Measurements from ENCODE around the gene ATP5F1D. TPM values are rescaled to one million over a fixed set of nuclear protein-coding genes. Genes with fewer than 3 reads are reported as not detected.
"Not testable (repeated sequence)": the region's sequence is repeated elsewhere in the genome, so short reads cannot be mapped to it uniquely, and the experiment has no call there.

The ATP5F1D gene
- total RNA-seq, 1 donor from 2014 or later = 140 TPM

- no peak for DNase-seq (ENCODE audit: low read depth, low spot score)
- TF ChIP-seq, protein P1, sequence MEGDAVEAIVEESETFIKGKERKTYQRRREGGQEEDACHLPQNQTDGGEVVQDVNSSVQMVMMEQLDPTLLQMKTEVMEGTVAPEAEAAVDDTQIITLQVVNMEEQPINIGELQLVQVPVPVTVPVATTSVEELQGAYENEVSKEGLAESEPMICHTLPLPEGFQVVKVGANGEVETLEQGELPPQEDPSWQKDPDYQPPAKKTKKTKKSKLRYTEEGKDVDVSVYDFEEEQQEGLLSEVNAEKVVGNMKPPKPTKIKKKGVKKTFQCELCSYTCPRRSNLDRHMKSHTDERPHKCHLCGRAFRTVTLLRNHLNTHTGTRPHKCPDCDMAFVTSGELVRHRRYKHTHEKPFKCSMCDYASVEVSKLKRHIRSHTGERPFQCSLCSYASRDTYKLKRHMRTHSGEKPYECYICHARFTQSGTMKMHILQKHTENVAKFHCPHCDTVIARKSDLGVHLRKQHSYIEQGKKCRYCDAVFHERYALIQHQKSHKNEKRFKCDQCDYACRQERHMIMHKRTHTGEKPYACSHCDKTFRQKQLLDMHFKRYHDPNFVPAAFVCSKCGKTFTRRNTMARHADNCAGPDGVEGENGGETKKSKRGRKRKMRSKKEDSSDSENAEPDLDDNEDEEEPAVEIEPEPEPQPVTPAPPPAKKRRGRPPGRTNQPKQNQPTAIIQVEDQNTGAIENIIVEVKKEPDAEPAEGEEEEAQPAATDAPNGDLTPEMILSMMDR (conservative IDR thresholded peaks at IDR 0.05) = no peak
- H3K36me3 Mint-ChIP-seq (ENCODE audit: low read depth) = peaks cover 2% of the 10 kb centered on the region
- H3K27ac Mint-ChIP-seq (ENCODE audit: unreplicated experiment) = no peak overlapping the region
- peaks cover 36% of the 10 kb centered on the region for H3K4me1 Mint-ChIP-seq
- H3K27me3 Mint-ChIP-seq (ENCODE audit: low read depth) = no peaks in the 10 kb centered on the region
- H3K9me3 Mint-ChIP-seq = no peaks in the 10 kb centered on the region
- peak overlapping the region; percentile 88 for H3K4me3 Mint-ChIP-seq
Measured at GRCh38 chr19:1206864-1207450, 34.6 kb upstream of the ATP5F1D start.

DNA sequence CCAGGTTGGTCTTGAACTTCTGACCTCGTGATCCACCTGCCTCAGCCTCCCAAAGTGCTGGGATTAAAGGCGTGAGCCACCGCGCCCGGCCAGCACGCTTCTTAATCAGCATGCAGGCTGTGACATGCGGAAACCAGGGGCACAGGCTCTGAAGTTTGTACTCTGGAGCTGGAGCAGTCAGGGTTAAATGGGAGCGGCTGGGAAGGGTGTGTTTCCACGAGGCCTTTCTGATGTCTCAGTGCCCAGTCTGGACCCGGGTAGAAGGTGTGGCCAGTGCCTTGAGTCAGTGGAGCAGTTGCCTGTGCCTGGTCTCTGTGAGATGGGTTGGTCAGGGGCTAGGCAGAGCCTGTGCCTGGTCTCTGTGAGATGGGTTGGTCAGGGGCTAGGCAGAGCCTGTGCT is 32.7 kb upstream of the ATP5F1D start:
- H3K9me3 Mint-ChIP-seq; DNase-seq (ENCODE audit: low read depth, low spot score); H3K4me3 Mint-ChIP-seq; H3K36me3 Mint-ChIP-seq (ENCODE audit: low read depth); H3K27me3 Mint-ChIP-seq (ENCODE audit: low read depth); H3K27ac Mint-ChIP-seq (ENCODE audit: unreplicated experiment): not testable (repeated sequence)
- H3K4me1 Mint-ChIP-seq = peaks cover 38% of the 10 kb centered on the region

- TF ChIP-seq, protein P1 (conservative IDR thresholded peaks at IDR 0.05) = no peak
Measured at GRCh38 chr19:1210227-1210538, 31.4 kb upstream of the ATP5F1D start.

DNA sequence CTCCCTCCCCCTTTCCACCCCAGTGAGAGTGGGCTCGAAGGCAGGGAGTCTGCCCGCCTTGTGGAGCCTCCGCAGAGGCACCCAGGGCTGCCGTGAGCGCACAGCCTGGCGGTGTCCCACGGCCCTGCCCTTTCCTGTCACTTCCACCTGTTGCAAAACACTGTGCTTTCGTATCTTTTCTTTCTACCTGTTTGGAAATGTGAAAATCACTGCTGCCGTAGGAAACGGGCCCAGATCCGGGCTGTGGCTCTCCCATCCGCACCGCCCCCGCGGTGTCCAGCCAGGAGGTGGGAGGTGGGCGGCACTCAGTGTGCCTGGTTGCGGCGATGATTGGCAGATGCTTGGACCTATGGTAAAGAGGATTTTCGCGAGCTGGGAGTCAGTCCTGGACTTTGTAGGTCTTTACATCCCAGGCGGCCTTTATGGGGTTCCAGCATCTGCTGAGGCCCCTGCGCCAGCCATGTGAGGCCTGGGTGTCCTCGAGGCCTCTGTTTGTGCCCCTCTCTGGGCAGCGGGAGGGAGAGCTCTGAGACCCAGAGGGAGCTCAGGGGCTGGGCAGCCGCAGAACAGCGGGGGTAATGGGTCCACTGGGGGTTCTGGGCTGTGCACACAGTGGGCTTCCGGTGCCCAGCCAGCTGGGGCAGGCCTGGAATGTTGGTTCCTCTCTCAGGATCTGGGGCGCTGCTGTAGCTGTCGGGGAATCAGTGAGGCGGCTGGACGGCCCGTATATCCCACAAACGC is 29.9 kb upstream of the ATP5F1D start:
- Mint-ChIP-seq H3K4me3 (peak overlapping the region; percentile 77), H3K36me3 (ENCODE audit: low read depth) (peaks cover 2% of the 10 kb centered on the region), H3K27ac (ENCODE audit: unreplicated experiment) (peak overlapping the region; percentile 89), H3K9me3 (no peaks in the 10 kb centered on the region), H3K27me3 (ENCODE audit: low read depth) (no peaks in the 10 kb centered on the region), H3K4me1 (peaks cover 37% of the 10 kb centered on the region)
- DNase-seq (ENCODE audit: low read depth, low spot score) = no peak
- TF ChIP-seq, protein P1 (conservative IDR thresholded peaks at IDR 0.05) = no peak

More at GRCh38 chr19:1210227-1210538, 31.4 kb upstream of the ATP5F1D start:
- H3K4me3 Mint-ChIP-seq = peak overlapping the region; percentile 72
- H3K9me3 Mint-ChIP-seq = no peaks in the 10 kb centered on the region
- peaks cover 2% of the 10 kb centered on the region for H3K36me3 Mint-ChIP-seq (ENCODE audit: low read depth)
- DNase-seq (ENCODE audit: low read depth, low spot score) = no peak
- peaks cover 40% of the 10 kb centered on the region for H3K4me1 Mint-ChIP-seq
- H3K27me3 Mint-ChIP-seq (ENCODE audit: low read depth) = no peaks in the 10 kb centered on the region
- no peak overlapping the region for H3K27ac Mint-ChIP-seq (ENCODE audit: unreplicated experiment)

GRCh38 chr19:1213391-1214286 is 27.9 kb upstream of the ATP5F1D start:
- Mint-ChIP-seq H3K9me3 (no peaks in the 10 kb centered on the region), H3K4me3 (peak overlapping the region; percentile 59), H3K27ac (ENCODE audit: unreplicated experiment) (no peak overlapping the region), H3K36me3 (ENCODE audit: low read depth) (peaks cover 2% of the 10 kb centered on the region), H3K4me1 (peaks cover 29% of the 10 kb centered on the region), H3K27me3 (ENCODE audit: low read depth) (no peaks in the 10 kb centered on the region)
- TF ChIP-seq, protein P1 (conservative IDR thresholded peaks at IDR 0.05) = no peak
- no peak for DNase-seq (ENCODE audit: low read depth, low spot score)

Measured in neural crest cell (in vitro differentiated cells).